Activated naive CD4-positive, alpha-beta T cell treated with anti-CD3 and anti-CD28 coated beads for 36 hours (primary cell): ENCODE data around the gene ARHGEF28. TPM values are rescaled to one million over a fixed set of nuclear protein-coding genes. Genes with fewer than 3 reads are reported as not detected.

Source experiments
- CTCF ChIA-PET: fragments of 350-600 bp; sonication (Branson Sonifier 250); formaldehyde crosslinking; loops from one replicate; lab custom pipeline; 2021; ENCODE audit warnings: antibody characterized with exemption; lab: Charles Lee
- DNase-seq: peaks from one replicate; pipeline ENCODE4 v3.0.0-alpha.2; 2020
- H3K27ac Mint-ChIP-seq: one replicate; pipeline ENCODE4 v1.8.0; 2021; ENCODE audit warnings: mild to moderate bottlenecking, mixed read lengths
- H3K27me3 Mint-ChIP-seq: one replicate; pipeline ENCODE4 v1.8.0; 2021; ENCODE audit warnings: low read depth, mixed read lengths
- H3K36me3 Mint-ChIP-seq: one replicate; pipeline ENCODE4 v1.8.0; 2021; ENCODE audit warnings: low read depth, mixed read lengths
- H3K4me1 Mint-ChIP-seq: one replicate; pipeline ENCODE4 v1.8.0; 2021; ENCODE audit warnings: low read depth, mixed read lengths
- H3K4me3 Mint-ChIP-seq: one replicate; pipeline ENCODE4 v1.8.0; 2021; ENCODE audit warnings: mild to moderate bottlenecking, moderate library complexity, mixed read lengths
- H3K9me3 Mint-ChIP-seq: one replicate; pipeline ENCODE4 v1.8.0; 2021; ENCODE audit warnings: mixed read lengths
- intact Hi-C: fragments of 100-400 bp; cut with micrococcal nuclease; formaldehyde crosslinking; loops from one replicate; pipeline ENCODE4 v1.15.1; 2023
- total RNA-seq, 2 experiments: library from RNA; stranded (reverse); gene quantifications; one replicate each; pipeline ENCODE4 v1.2.3, GENCODE V29; 2021

Gene ARHGEF28
- total RNA-seq, 2 experiments from 2014 or later: not detected

- peaks cover 22% of the 10 kb centered on the region for H3K27me3 Mint-ChIP-seq
- H3K9me3 Mint-ChIP-seq: no peaks in the 10 kb centered on the region
- CTCF ChIA-PET: no interaction called here
- DNase-seq: no peak
- H3K4me3 Mint-ChIP-seq: no peak overlapping the region
- intact Hi-C loops: no loop called here
- H3K27ac Mint-ChIP-seq: no peak overlapping the region
- no peaks in the 10 kb centered on the region for H3K4me1 Mint-ChIP-seq
- H3K36me3 Mint-ChIP-seq: no peaks in the 10 kb centered on the region
Measured at GRCh38 chr5:73716284-73716808, 90.3 kb downstream of the ARHGEF28 start.

- intact Hi-C loops: no loop called here
- H3K4me1 Mint-ChIP-seq: no peaks in the 10 kb centered on the region
- no peak overlapping the region for H3K4me3 Mint-ChIP-seq
- H3K36me3 Mint-ChIP-seq: no peaks in the 10 kb centered on the region
- no peak overlapping the region for H3K27ac Mint-ChIP-seq
- peaks cover 21% of the 10 kb centered on the region for H3K27me3 Mint-ChIP-seq
- CTCF ChIA-PET: no interaction called here
- no peaks in the 10 kb centered on the region for H3K9me3 Mint-ChIP-seq
- DNase-seq: no peak
Measured at GRCh38 chr5:73718762-73719161, 92.8 kb downstream of the ARHGEF28 start.

GRCh38 chr5:73719632-73720031 lies 93.6 kb downstream of the ARHGEF28 start:
- H3K4me1 Mint-ChIP-seq: no peaks in the 10 kb centered on the region
- no peak overlapping the region for H3K27ac Mint-ChIP-seq
- H3K9me3 Mint-ChIP-seq: no peaks in the 10 kb centered on the region
- no peak for DNase-seq
- no peaks in the 10 kb centered on the region for H3K36me3 Mint-ChIP-seq
- peaks cover 21% of the 10 kb centered on the region for H3K27me3 Mint-ChIP-seq
- H3K4me3 Mint-ChIP-seq: no peak overlapping the region
- CTCF ChIA-PET: no interaction called here
- intact Hi-C loops: no loop called here

GRCh38 chr5:73722231-73722630 lies 96.2 kb downstream of the ARHGEF28 start:
- CTCF ChIA-PET: interaction anchor here (0.7 kb wide), 1 partner anchor 46 kb away, joined by 3 read pairs; no protein-coding TSS in a partner anchor
- H3K36me3 Mint-ChIP-seq: no peaks in the 10 kb centered on the region
- H3K27me3 Mint-ChIP-seq: peaks cover 20% of the 10 kb centered on the region
- no peak for DNase-seq
- no peak overlapping the region for H3K27ac Mint-ChIP-seq
- no peaks in the 10 kb centered on the region for H3K9me3 Mint-ChIP-seq
- H3K4me3 Mint-ChIP-seq: no peak overlapping the region
- H3K4me1 Mint-ChIP-seq: no peaks in the 10 kb centered on the region
- intact Hi-C loops: no loop called here

- CTCF ChIA-PET: no interaction called here
- H3K9me3 Mint-ChIP-seq: no peaks in the 10 kb centered on the region
- H3K27ac Mint-ChIP-seq: no peak overlapping the region
- H3K27me3 Mint-ChIP-seq: peaks cover 14% of the 10 kb centered on the region
- intact Hi-C loops: no loop called here
- H3K36me3 Mint-ChIP-seq: no peaks in the 10 kb centered on the region
- H3K4me3 Mint-ChIP-seq: no peak overlapping the region
- DNase-seq: no peak
- H3K4me1 Mint-ChIP-seq: no peaks in the 10 kb centered on the region
Measured at GRCh38 chr5:73726071-73726470, 100.1 kb downstream of the ARHGEF28 start.

GRCh38 chr5:73726606-73727231 lies 100.7 kb downstream of the ARHGEF28 start:
- no peaks in the 10 kb centered on the region for H3K36me3 Mint-ChIP-seq
- no peaks in the 10 kb centered on the region for H3K9me3 Mint-ChIP-seq
- no peak for DNase-seq
- no peaks in the 10 kb centered on the region for H3K4me1 Mint-ChIP-seq
- CTCF ChIA-PET: interaction anchor here (0.6 kb wide), 1 partner anchor 1354 kb away, joined by 3 read pairs; no protein-coding TSS in a partner anchor
- intact Hi-C loops: no loop called here
- no peak overlapping the region for H3K27ac Mint-ChIP-seq
- H3K4me3 Mint-ChIP-seq: no peak overlapping the region
- H3K27me3 Mint-ChIP-seq: peaks cover 15% of the 10 kb centered on the region

- H3K36me3 Mint-ChIP-seq: no peaks in the 10 kb centered on the region
- no peaks in the 10 kb centered on the region for H3K4me1 Mint-ChIP-seq
- H3K27ac Mint-ChIP-seq: no peak overlapping the region
- CTCF ChIA-PET: interaction anchor here (0.6 kb wide), 1 partner anchor 1353 kb away, joined by 3 read pairs; no protein-coding TSS in a partner anchor
- no peak overlapping the region for H3K4me3 Mint-ChIP-seq
- H3K27me3 Mint-ChIP-seq: peaks cover 15% of the 10 kb centered on the region
- no peak for DNase-seq
- H3K9me3 Mint-ChIP-seq: no peaks in the 10 kb centered on the region
- intact Hi-C loops: no loop called here
Measured at GRCh38 chr5:73727470-73727869, 101.5 kb downstream of the ARHGEF28 start.

GRCh38 chr5:73728493-73729273 lies 102.7 kb downstream of the ARHGEF28 start:
- Mint-ChIP-seq H3K4me3 (no peak overlapping the region), H3K4me1 (no peaks in the 10 kb centered on the region), H3K27me3 (peaks cover 12% of the 10 kb centered on the region), H3K27ac (no peak overlapping the region), H3K9me3 (no peaks in the 10 kb centered on the region), H3K36me3 (no peaks in the 10 kb centered on the region)
- intact Hi-C loops: no loop called here
- CTCF ChIA-PET: no interaction called here
- DNase-seq: no peak

- DNase-seq: no peak
- Mint-ChIP-seq H3K27me3 (peaks cover 16% of the 10 kb centered on the region), H3K36me3 (no peaks in the 10 kb centered on the region), H3K27ac (no peak overlapping the region), H3K9me3 (no peaks in the 10 kb centered on the region), H3K4me1 (no peaks in the 10 kb centered on the region), H3K4me3 (no peak overlapping the region)
- intact Hi-C loops: no loop called here
- CTCF ChIA-PET: no interaction called here
Measured at GRCh38 chr5:73729329-73729728, 103.3 kb downstream of the ARHGEF28 start.

GRCh38 chr5:73732045-73732444 lies 106.0 kb downstream of the ARHGEF28 start:
- Mint-ChIP-seq H3K27ac (no peak overlapping the region), H3K4me1 (no peaks in the 10 kb centered on the region), H3K27me3 (peaks cover 17% of the 10 kb centered on the region), H3K9me3 (no peaks in the 10 kb centered on the region), H3K4me3 (no peak overlapping the region), H3K36me3 (no peaks in the 10 kb centered on the region)
- intact Hi-C loops: no loop called here
- no peak for DNase-seq
- CTCF ChIA-PET: interaction anchor here (0.7 kb wide), 2 partner anchors 61 to 716 kb away, joined by 3 to 4 read pairs; no protein-coding TSS in a partner anchor

- no peaks in the 10 kb centered on the region for H3K36me3 Mint-ChIP-seq
- no peaks in the 10 kb centered on the region for H3K4me1 Mint-ChIP-seq
- H3K4me3 Mint-ChIP-seq: no peak overlapping the region
- DNase-seq: no peak
- CTCF ChIA-PET: no interaction called here
- no peak overlapping the region for H3K27ac Mint-ChIP-seq
- no peaks in the 10 kb centered on the region for H3K9me3 Mint-ChIP-seq
- intact Hi-C loops: no loop called here
- peaks cover 23% of the 10 kb centered on the region for H3K27me3 Mint-ChIP-seq
Measured at GRCh38 chr5:73733219-73733618, 107.2 kb downstream of the ARHGEF28 start.

GRCh38 chr5:73735032-73735734 lies 109.2 kb downstream of the ARHGEF28 start:
- no peak for DNase-seq
- no peaks in the 10 kb centered on the region for H3K9me3 Mint-ChIP-seq
- H3K27me3 Mint-ChIP-seq: peaks cover 23% of the 10 kb centered on the region
- H3K4me3 Mint-ChIP-seq: no peak overlapping the region
- CTCF ChIA-PET: no interaction called here
- no peak overlapping the region for H3K27ac Mint-ChIP-seq
- intact Hi-C loops: no loop called here
- no peaks in the 10 kb centered on the region for H3K36me3 Mint-ChIP-seq
- H3K4me1 Mint-ChIP-seq: no peaks in the 10 kb centered on the region
